Lung (tissue), 12 donors: ENCODE data around the gene LRRFIP2. TPM values are rescaled to one million over a fixed set of nuclear protein-coding genes. Genes with fewer than 3 reads are reported as not detected.
A peak's percentile ranks its signal among the peaks of the same experiment; 100 is the strongest.

Experiments used
- ATAC-seq: fragments of 200-7000 bp; cut with Tn5 transposase; one replicate; pipeline ENCODE4 v1.9.1; 2020; ENCODE audit warnings: moderate number of reproducible peaks; ENCODE audit not compliant: insufficient read depth, low FRiP score
- DNase-seq, 3 donors: peaks; one replicate each; pipeline ENCODE4 v3.0.0-alpha.2; 2013 to 2017
- H3K27ac ChIP-seq, 2 donors: one replicate each; pipeline ENCODE4 v1.5.1; 2013; ENCODE audit warnings: mild to moderate bottlenecking in 2 of 2, moderate library complexity in 2 of 2, control low read depth in 1 of 2, inconsistent platforms in 1 of 2, low read depth in 1 of 2, low read length in 1 of 2
- H3K27me3 ChIP-seq, 3 donors: one replicate each; pipeline ENCODE4 v1.5.1; 2013; ENCODE audit warnings: low read length in 2 of 3; ENCODE audit not compliant: control insufficient read depth in 3 of 3, insufficient read depth in 3 of 3
- H3K36me3 ChIP-seq, 4 donors: one replicate each; pipeline ENCODE4 v1.5.1; 2013; ENCODE audit warnings: low read length in 4 of 4, mild to moderate bottlenecking in 1 of 4, moderate library complexity in 1 of 4; ENCODE audit not compliant: control insufficient read depth in 4 of 4, insufficient read depth in 4 of 4
- H3K4me1 ChIP-seq, 5 donors: one replicate each; pipeline ENCODE4 v1.5.1; 2013; ENCODE audit warnings: low read length in 5 of 5, mild to moderate bottlenecking in 2 of 5, moderate library complexity in 1 of 5; ENCODE audit not compliant: control insufficient read depth in 5 of 5, insufficient read depth in 5 of 5
- H3K4me3 ChIP-seq: one replicate; pipeline ENCODE4 v1.5.1; 2013; ENCODE audit warnings: mild to moderate bottlenecking, control low read depth, moderate library complexity
- H3K9ac ChIP-seq, 2 donors: one replicate each; pipeline ENCODE4 v1.5.1; 2013; ENCODE audit warnings: low read length in 2 of 2, control low read depth in 1 of 2; ENCODE audit not compliant: insufficient read depth in 1 of 2
- H3K9me3 ChIP-seq, 4 donors: one replicate each; pipeline ENCODE4 v1.5.1; 2013; ENCODE audit warnings: low read length in 3 of 4, mild to moderate bottlenecking in 1 of 4, moderate library complexity in 1 of 4; ENCODE audit not compliant: control insufficient read depth in 4 of 4, insufficient read depth in 3 of 4
- WGBS, 2 donors: extraction: QIAGEN DNeasy Blood & Tissue Kit; methylation state at CpG; one replicate each; pipeline ENCODE4 v1.1.7; 2013; 5-methylcytosine and 5-hydroxymethylcytosine counted together
- polyA plus RNA-seq, 2 donors: library from polyadenylated mRNA; stranded (reverse); fragments of 200-250 nt; gene quantifications; one replicate each; pipeline ENCODE4 v1.2.1, GENCODE V29; 2013
- total RNA-seq, 2 donors: library from RNA; depleted of rRNA in 1 of 2; stranded (reverse); fragments of >200 nt in 1 of 2; gene quantifications; one replicate each; pipeline ENCODE4 v1.2.1, GENCODE V29; 2014 to 2021
- TF ChIP-seq, protein P1 (sequence below): IDR thresholded peaks from 2 replicates; pipeline ENCODE4 v1.5.1; 2012; ENCODE audit warnings: mild to moderate bottlenecking; ENCODE audit errors: control extremely low read depth, extremely low read depth
- donor health status: control.
- donor health status: control.
- donor health status: Bipolar disorder and iron deficiency.
- donor health status: healthy.
- donor health status: DM: yes; HTN: yes; CAD: no.

LRRFIP2 gene
- total and polyA plus RNA-seq, 4 donors: 24.8 to 106 (median 44.6) TPM

DNA sequence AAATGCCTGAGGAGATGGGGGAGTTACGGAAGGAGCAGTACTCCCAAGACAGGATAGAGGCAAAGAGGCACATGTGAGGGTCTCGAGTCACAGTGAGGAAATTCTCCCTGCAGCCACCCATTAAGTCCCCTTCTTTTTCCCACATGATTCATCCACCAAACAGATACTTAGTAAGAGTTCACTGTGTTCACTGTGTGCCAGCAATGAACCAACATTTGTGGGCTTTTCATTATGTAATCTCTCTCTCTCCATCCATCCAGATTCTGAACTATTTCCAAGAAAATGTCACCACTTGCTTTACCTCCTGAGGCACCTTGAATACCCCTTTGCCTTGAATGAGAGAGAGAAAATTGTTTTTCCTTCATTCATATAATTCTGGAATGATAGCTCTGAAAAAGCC lies 24.6 kb upstream of the LRRFIP2 start:
- 86 to 89% methylated on average over 2 of the region's 2 CpGs for WGBS, 2 donors
- TF ChIP-seq, protein P1, sequence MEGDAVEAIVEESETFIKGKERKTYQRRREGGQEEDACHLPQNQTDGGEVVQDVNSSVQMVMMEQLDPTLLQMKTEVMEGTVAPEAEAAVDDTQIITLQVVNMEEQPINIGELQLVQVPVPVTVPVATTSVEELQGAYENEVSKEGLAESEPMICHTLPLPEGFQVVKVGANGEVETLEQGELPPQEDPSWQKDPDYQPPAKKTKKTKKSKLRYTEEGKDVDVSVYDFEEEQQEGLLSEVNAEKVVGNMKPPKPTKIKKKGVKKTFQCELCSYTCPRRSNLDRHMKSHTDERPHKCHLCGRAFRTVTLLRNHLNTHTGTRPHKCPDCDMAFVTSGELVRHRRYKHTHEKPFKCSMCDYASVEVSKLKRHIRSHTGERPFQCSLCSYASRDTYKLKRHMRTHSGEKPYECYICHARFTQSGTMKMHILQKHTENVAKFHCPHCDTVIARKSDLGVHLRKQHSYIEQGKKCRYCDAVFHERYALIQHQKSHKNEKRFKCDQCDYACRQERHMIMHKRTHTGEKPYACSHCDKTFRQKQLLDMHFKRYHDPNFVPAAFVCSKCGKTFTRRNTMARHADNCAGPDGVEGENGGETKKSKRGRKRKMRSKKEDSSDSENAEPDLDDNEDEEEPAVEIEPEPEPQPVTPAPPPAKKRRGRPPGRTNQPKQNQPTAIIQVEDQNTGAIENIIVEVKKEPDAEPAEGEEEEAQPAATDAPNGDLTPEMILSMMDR: no peak
- Histone ChIP-seq H3K27me3 (no peaks in the 10 kb centered on the region), H3K9me3 (no peaks in the 10 kb centered on the region), H3K36me3 (no peaks in the 10 kb centered on the region), H3K4me3 (no peak overlapping the region), H3K27ac (no peak overlapping the region), H3K9ac (no peak overlapping the region), H3K4me1 (peaks cover 0 to 6% (median 0%) of the 10 kb centered on the region in 5 donors)
- ATAC-seq (no peak), DNase-seq (peak in 1 of 3 donors; percentile 19)

DNA sequence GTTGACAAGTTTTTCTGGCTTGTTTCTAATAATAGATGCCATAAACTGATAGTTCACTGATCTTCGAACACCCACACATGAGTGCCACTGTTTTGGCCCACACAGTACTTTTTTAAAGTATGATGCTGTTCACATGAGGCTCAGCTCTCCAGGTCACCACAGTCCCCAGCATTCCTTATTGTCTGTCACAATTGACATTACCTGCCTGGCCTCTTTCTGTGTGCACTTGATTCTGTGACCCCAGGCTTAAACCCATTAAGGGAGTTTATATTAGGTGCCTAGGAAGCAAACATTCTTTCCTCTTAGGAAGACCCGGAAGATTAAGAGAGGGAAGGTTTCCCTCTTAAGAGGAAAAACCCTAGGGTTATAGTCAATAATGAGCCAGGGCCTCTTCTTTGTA lies 24.2 kb upstream of the LRRFIP2 start:
- Histone ChIP-seq H3K4me3 (no peak overlapping the region), H3K36me3 (no peaks in the 10 kb centered on the region), H3K9me3 (no peaks in the 10 kb centered on the region), H3K27ac (no peak overlapping the region), H3K9ac (no peak overlapping the region), H3K27me3 (no peaks in the 10 kb centered on the region), H3K4me1 (peaks cover 0 to 6% (median 0%) of the 10 kb centered on the region in 5 donors)
- TF ChIP-seq, protein P1: no peak
- ATAC-seq (no peak), DNase-seq (no peak)
- WGBS, 2 donors: 82 to 86% methylated on average over 2 of the region's 2 CpGs

DNA sequence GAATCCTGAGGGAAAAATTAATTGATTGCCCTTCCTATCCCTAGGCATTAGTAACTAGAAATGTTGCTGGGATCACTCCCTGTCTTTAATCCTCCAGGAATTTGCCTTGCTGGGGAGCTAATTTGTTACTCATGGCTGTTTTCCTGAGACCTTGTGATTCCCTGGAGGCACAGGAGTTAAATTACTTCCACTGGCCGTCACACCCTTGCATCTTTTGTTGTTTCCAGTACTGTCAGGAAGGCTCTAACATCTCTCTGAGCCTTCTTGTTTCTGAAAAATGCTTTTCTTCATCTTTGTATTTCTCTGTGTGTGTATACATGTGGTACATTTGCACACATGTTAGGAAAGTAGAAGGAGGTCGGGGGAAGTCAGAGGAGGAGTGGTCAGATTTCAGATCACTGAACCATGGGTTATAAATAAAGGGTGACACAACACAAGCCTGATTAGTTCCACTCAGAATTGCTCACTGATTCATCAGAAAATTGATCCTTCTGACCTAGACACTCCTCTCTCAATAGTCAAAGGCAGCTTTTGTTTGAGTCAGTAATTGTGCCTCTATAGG lies 23.5 kb upstream of the LRRFIP2 start:
- WGBS, 2 donors: 70 to 80% methylated on average over 2 of the region's 2 CpGs
- no peak overlapping the region for H3K27ac ChIP-seq
- H3K4me1 ChIP-seq: peaks cover 0 to 6% (median 0%) of the 10 kb centered on the region in 5 donors
- H3K9ac ChIP-seq: no peak overlapping the region
- DNase-seq (no peak), ATAC-seq (no peak)
- TF ChIP-seq, protein P1: no peak
- H3K9me3 ChIP-seq: no peaks in the 10 kb centered on the region
- H3K36me3 ChIP-seq: no peaks in the 10 kb centered on the region
- H3K27me3 ChIP-seq: no peaks in the 10 kb centered on the region
- no peak overlapping the region for H3K4me3 ChIP-seq

DNA sequence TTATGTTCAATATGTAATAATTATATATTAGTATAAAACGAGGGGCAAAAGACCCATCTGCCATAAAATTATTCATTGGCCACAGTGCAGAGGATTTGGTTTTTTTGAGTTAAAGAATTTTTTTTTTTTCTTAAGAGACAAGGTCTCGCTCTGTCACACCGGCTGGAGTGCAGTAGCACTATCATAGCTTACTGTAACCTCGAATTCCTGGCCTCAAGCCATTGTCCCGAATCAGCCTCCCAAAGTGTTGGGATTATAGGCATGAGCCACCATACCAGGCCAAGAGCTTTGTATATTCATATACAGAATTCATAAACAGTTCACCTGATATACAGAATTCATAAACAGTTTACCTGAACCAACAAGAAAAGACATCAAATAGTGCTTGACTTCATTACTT lies 20.2 kb upstream of the LRRFIP2 start:
- H3K9ac ChIP-seq: no peak overlapping the region
- TF ChIP-seq, protein P1: no peak
- no peak for ATAC-seq

More for the DNA sequence above, 20.2 kb upstream of the LRRFIP2 start:
- no peak overlapping the region for H3K4me3 ChIP-seq
- peaks cover 0 to 6% (median 0%) of the 10 kb centered on the region in 5 donors for H3K4me1 ChIP-seq
- H3K9me3 ChIP-seq: no peaks in the 10 kb centered on the region
- DNase-seq: no peak
- H3K36me3 ChIP-seq: no peaks in the 10 kb centered on the region
- H3K27ac ChIP-seq: no peak overlapping the region
- no peaks in the 10 kb centered on the region for H3K27me3 ChIP-seq
- 93 to 97% methylated on average over 5 of the region's 5 CpGs for WGBS, 2 donors
